ENCODE measurements around the gene SLC37A1.

Gene SLC37A1

GRCh38 chr21:42564561-42564971 is 50.9 kb downstream of the SLC37A1 start:
- no peak for DNase-seq

GRCh38 chr21:42565206-42565810 is 51.7 kb downstream of the SLC37A1 start:
- no peak for DNase-seq

GRCh38 chr21:42565886-42566523 is 52.4 kb downstream of the SLC37A1 start:
- DNase-seq, result no peak

GRCh38 chr21:42566524-42567213 is 53.0 kb downstream of the SLC37A1 start:
- DNase-seq, result no peak

- no peak for DNase-seq
These were observed 53.5 kb downstream of the SLC37A1 start for GRCh38 chr21:42567214-42567555.

GRCh38 chr21:42567861-42568260 is 54.2 kb downstream of the SLC37A1 start:
- no peak for DNase-seq

GRCh38 chr21:42568376-42568775 is 54.7 kb downstream of the SLC37A1 start:
- DNase-seq, result no peak

- DNase-seq, result no peak
These were observed 55.4 kb downstream of the SLC37A1 start for GRCh38 chr21:42568866-42569731.

GRCh38 chr21:42569732-42570301 is 56.2 kb downstream of the SLC37A1 start:
- no peak for DNase-seq

- DNase-seq, result no peak
These were observed 56.7 kb downstream of the SLC37A1 start for GRCh38 chr21:42570362-42570761.

- DNase-seq, result no peak
These were observed 57.3 kb downstream of the SLC37A1 start for GRCh38 chr21:42570841-42571387.

- no peak for DNase-seq
These were observed 57.9 kb downstream of the SLC37A1 start for GRCh38 chr21:42571391-42572150.

GRCh38 chr21:42572906-42573495 is 59.3 kb downstream of the SLC37A1 start:
- no peak for DNase-seq

GRCh38 chr21:42574234-42575027 is 60.8 kb downstream of the SLC37A1 start:
- DNase-seq, result no peak

GRCh38 chr21:42575111-42575510 is 61.5 kb downstream of the SLC37A1 start:
- no peak for DNase-seq

- no peak for DNase-seq
These were observed 63.0 kb downstream of the SLC37A1 start for GRCh38 chr21:42576639-42577038.

- DNase-seq, result no peak
These were observed 64.4 kb downstream of the SLC37A1 start for GRCh38 chr21:42578034-42578433.

GRCh38 chr21:42578761-42579415 is 65.2 kb downstream of the SLC37A1 start:
- DNase-seq, result no peak

- no peak for DNase-seq
These were observed 65.9 kb downstream of the SLC37A1 start for GRCh38 chr21:42579456-42580075.
